Smooth muscle cell (in vitro differentiated cells): ENCODE results near the gene PTPRR. TPM values are rescaled to one million over a fixed set of nuclear protein-coding genes. Genes with fewer than 3 reads are reported as not detected.

Source experiments
- DNase-seq: peaks from one replicate; lab custom pipeline; 2025; ENCODE audit not compliant: unreplicated experiment; lab: John Stamatoyannopoulos, UW
- H2AFZ ChIP-seq: fragments of 200-600 bp; sonication (generic); 2 replicates; pipeline ENCODE4 v1.6.0; 2016; ENCODE audit warnings: antibody characterized with exemption, low read depth, mild to moderate bottlenecking
- H3F3A ChIP-seq: fragments of 200-600 bp; sonication (generic); 2 replicates; pipeline ENCODE4 v1.6.0; 2017; ENCODE audit warnings: antibody characterized with exemption, low read depth
- H3K27ac ChIP-seq: fragments of 200-600 bp; sonication (generic); 2 replicates; pipeline ENCODE4 v1.5.1; 2016; ENCODE audit warnings: low read depth, mild to moderate bottlenecking
- H3K27me3 ChIP-seq: fragments of 200-600 bp; sonication (generic); 2 replicates; pipeline ENCODE4 v1.6.1; 2016; ENCODE audit warnings: low read depth, mild to moderate bottlenecking
- H3K36me3 ChIP-seq: fragments of 200-600 bp; sonication (generic); 2 replicates; pipeline ENCODE4 v1.5.1; 2016; ENCODE audit warnings: low read depth
- H3K4me1 ChIP-seq: fragments of 200-600 bp; sonication (generic); 2 replicates; pipeline ENCODE4 v1.5.1; 2016; ENCODE audit warnings: low read depth
- H3K4me2 ChIP-seq: fragments of 200-600 bp; sonication (generic); 2 replicates; pipeline ENCODE4 v1.6.0; 2016; ENCODE audit warnings: mild to moderate bottlenecking
- H3K4me3 ChIP-seq: fragments of 200-600 bp; sonication (generic); 2 replicates; pipeline ENCODE4 v1.5.1; 2016; ENCODE audit warnings: mild to moderate bottlenecking
- H3K79me2 ChIP-seq: fragments of 200-600 bp; sonication (generic); 2 replicates; pipeline ENCODE4 v1.6.0; 2016; ENCODE audit warnings: low read depth, mild to moderate bottlenecking
- H3K9ac ChIP-seq: fragments of 200-600 bp; sonication (generic); 2 replicates; pipeline ENCODE4 v1.6.0; 2016; ENCODE audit warnings: low read depth
- H3K9me3 ChIP-seq: fragments of 200-600 bp; sonication (generic); replicated peaks from 2 replicates; pipeline ENCODE4 v1.5.1; 2016; ENCODE audit warnings: low read depth
- H4K20me1 ChIP-seq: fragments of 200-600 bp; sonication (generic); 2 replicates; pipeline ENCODE4 v1.6.0; 2016; ENCODE audit warnings: low read depth
- WGBS: methylation state at CpG from one replicate; pipeline ENCODE4 v1.1.7; 2016; ENCODE audit warnings: low lambda C conversion rate; 5-methylcytosine and 5-hydroxymethylcytosine counted together
- polyA plus RNA-seq: library from polyadenylated mRNA; unstranded; fragments of >200 nt; fragmentation: Nextera tagmentation; extraction: Ambion mirVana; gene quantifications from 2 replicates; pipeline ENCODE4 v1.2.1, GENCODE V29; 2016
- total RNA-seq: library from RNA; depleted of rRNA; stranded (reverse); fragments of >200 nt; gene quantifications from 2 replicates; pipeline ENCODE4 v1.2.3, GENCODE V29; 2014
- TF ChIP-seq, protein P1 (sequence below): fragments of 200-600 bp; sonication (generic); IDR thresholded peaks from 2 replicates; pipeline ENCODE4 v1.5.1; 2017; ENCODE audit warnings: borderline replicate concordance, mild to moderate bottlenecking, antibody characterized with exemption; ENCODE audit not compliant: insufficient read depth, poor library complexity, severe bottlenecking

PTPRR gene
- total and polyA plus RNA-seq, 2 experiments from 2014 or later = 2.8 to 17.8 TPM

DNA sequence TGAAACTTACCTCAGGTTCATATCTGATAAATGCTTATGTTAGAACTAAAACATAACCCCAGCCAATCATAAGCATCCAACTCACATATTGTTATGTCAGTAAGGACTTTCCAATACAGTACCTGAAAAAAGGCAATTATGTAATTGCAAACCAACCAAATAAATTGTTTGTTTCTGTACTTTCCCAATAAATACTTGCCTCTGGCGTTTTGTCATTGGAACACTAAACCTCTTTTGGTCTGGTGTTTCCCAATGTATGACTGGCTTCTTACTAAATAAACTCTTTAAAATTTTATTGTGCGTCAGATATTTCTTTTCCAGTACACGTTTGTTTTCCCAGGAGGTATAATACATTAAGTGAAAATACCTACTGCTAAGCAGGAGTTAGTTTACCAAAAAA lies 276.6 kb downstream of the PTPRR start:
- no peaks in the 10 kb centered on the region for H3F3A ChIP-seq
- H3K9me3 ChIP-seq = no peaks in the 10 kb centered on the region
- no peak overlapping the region for H3K9ac ChIP-seq
- H3K27me3 ChIP-seq = no peaks in the 10 kb centered on the region
- no peak overlapping the region for H3K4me2 ChIP-seq
- H3K4me3 ChIP-seq = no peak overlapping the region
- H3K4me1 ChIP-seq = peaks cover 16% of the 10 kb centered on the region
- H3K79me2 ChIP-seq = no peaks in the 10 kb centered on the region
- no peak for DNase-seq
- TF ChIP-seq, protein P1, sequence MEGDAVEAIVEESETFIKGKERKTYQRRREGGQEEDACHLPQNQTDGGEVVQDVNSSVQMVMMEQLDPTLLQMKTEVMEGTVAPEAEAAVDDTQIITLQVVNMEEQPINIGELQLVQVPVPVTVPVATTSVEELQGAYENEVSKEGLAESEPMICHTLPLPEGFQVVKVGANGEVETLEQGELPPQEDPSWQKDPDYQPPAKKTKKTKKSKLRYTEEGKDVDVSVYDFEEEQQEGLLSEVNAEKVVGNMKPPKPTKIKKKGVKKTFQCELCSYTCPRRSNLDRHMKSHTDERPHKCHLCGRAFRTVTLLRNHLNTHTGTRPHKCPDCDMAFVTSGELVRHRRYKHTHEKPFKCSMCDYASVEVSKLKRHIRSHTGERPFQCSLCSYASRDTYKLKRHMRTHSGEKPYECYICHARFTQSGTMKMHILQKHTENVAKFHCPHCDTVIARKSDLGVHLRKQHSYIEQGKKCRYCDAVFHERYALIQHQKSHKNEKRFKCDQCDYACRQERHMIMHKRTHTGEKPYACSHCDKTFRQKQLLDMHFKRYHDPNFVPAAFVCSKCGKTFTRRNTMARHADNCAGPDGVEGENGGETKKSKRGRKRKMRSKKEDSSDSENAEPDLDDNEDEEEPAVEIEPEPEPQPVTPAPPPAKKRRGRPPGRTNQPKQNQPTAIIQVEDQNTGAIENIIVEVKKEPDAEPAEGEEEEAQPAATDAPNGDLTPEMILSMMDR = no peak
- H3K27ac ChIP-seq = peak overlapping the region; percentile 95
- no peaks in the 10 kb centered on the region for H3K36me3 ChIP-seq
- H2AFZ ChIP-seq = no peak overlapping the region
- H4K20me1 ChIP-seq = no peaks in the 10 kb centered on the region
- WGBS = 70% methylated on average over 3 of the region's 3 CpGs

DNA sequence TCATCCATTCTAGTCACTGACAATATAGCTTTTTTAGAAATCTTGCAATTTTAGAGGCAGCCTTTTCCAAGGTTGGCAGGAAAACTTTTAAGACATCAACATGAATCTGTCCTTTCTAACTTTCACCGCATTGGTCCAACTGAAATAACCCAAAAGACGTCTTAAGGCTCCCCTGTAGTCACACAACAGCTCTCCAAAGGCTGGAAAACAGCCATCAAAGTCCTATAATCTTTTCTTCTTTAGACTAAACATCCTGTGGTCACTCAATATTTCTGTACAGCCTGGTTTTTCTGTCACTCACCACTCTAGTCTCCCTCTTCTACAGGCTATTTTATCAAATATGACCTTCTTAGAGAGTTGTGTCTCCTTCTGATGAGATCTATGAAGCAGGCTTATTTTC lies 278.8 kb downstream of the PTPRR start:
- no peak for DNase-seq
- H3K27ac ChIP-seq = peak overlapping the region; percentile 20
- H3K4me3 ChIP-seq = no peak overlapping the region
- H3K9ac ChIP-seq = no peak overlapping the region
- H3K4me1 ChIP-seq = peaks cover 9% of the 10 kb centered on the region
- no peak overlapping the region for H3K4me2 ChIP-seq
- H3K79me2 ChIP-seq = no peaks in the 10 kb centered on the region
- H4K20me1 ChIP-seq = no peaks in the 10 kb centered on the region
- no peaks in the 10 kb centered on the region for H3K36me3 ChIP-seq
- WGBS = 36% methylated on average over 2 of the region's 2 CpGs
- H3K27me3 ChIP-seq = no peaks in the 10 kb centered on the region
- H3F3A ChIP-seq = no peaks in the 10 kb centered on the region
- H3K9me3 ChIP-seq = no peaks in the 10 kb centered on the region
- peak overlapping the region; percentile 35 for H2AFZ ChIP-seq
- TF ChIP-seq, protein P1 = no peak

DNA sequence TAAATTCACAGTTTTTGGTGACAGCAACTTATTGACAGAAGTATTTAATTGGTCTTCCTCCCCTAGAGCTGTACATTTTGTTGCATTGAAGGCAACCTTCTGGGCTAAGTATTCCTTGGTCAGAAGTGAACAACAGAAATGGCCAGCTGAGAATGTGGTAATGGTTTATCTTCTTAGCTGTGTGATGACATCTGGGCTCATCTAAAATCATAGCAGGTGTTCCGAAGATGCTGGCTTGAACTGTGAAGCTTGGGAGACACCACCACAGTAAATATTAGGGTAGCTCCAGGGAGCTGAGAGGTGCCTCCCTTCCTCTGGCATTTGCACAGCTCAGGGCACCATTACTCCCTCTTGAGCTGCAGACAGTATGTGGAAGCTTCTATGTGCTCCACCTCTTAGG lies 279.6 kb downstream of the PTPRR start:
- H3K4me3 ChIP-seq = no peak overlapping the region
- DNase-seq = no peak
- no peak overlapping the region for H3K4me2 ChIP-seq
- no peak overlapping the region for H3K27ac ChIP-seq
- H2AFZ ChIP-seq = no peak overlapping the region
- no peak overlapping the region for H3K9ac ChIP-seq
- no peaks in the 10 kb centered on the region for H3F3A ChIP-seq
- H3K4me1 ChIP-seq = peaks cover 1% of the 10 kb centered on the region
- H3K9me3 ChIP-seq = no peaks in the 10 kb centered on the region
- no peaks in the 10 kb centered on the region for H3K27me3 ChIP-seq
- H4K20me1 ChIP-seq = no peaks in the 10 kb centered on the region
- no peaks in the 10 kb centered on the region for H3K79me2 ChIP-seq
- 83% methylated on average over 1 of the region's 1 CpG for WGBS
- no peaks in the 10 kb centered on the region for H3K36me3 ChIP-seq
- TF ChIP-seq, protein P1 = no peak

DNA sequence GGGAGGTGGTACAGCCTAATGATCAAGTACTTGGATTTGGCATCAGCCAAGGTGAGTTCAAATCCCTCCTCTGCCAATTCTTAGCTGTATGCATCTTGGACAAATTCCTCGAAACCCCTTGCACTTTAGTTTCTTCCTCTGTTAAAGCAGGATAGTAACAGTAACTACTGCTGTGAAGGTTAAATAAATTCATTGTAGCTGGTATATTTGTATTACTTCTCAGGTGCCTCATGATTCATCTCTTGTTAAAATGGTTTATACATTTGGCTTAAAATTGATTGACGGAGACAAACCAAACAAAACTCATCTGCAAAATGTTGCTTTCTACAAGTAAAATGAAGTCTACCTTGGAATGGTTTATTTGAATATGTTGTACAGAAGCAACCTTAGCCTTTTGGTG lies 281.0 kb downstream of the PTPRR start:
- Histone ChIP-seq H3K9me3 (no peaks in the 10 kb centered on the region), H3F3A (no peaks in the 10 kb centered on the region), H3K27me3 (no peaks in the 10 kb centered on the region), H4K20me1 (no peaks in the 10 kb centered on the region), H3K4me2 (no peak overlapping the region), H3K27ac (no peak overlapping the region), H3K4me1 (no peaks in the 10 kb centered on the region), H2AFZ (no peak overlapping the region), H3K36me3 (no peaks in the 10 kb centered on the region), H3K79me2 (no peaks in the 10 kb centered on the region), H3K9ac (no peak overlapping the region), H3K4me3 (no peak overlapping the region)
- WGBS = 95% methylated on average over 2 of the region's 2 CpGs
- TF ChIP-seq, protein P1 = no peak
- DNase-seq = no peak
